ENCODE data around the gene RNF8. TPM values are rescaled to one million over a fixed set of nuclear protein-coding genes. Genes with fewer than 3 reads are reported as not detected.

RNF8 gene
- total and polyA plus RNA-seq, 9 of the 15 experiments (the other 6 are each of a cell fraction or from before 2014, with no cell fraction given): 10.6 to 47.0 (median 37.5) TPM

DNA sequence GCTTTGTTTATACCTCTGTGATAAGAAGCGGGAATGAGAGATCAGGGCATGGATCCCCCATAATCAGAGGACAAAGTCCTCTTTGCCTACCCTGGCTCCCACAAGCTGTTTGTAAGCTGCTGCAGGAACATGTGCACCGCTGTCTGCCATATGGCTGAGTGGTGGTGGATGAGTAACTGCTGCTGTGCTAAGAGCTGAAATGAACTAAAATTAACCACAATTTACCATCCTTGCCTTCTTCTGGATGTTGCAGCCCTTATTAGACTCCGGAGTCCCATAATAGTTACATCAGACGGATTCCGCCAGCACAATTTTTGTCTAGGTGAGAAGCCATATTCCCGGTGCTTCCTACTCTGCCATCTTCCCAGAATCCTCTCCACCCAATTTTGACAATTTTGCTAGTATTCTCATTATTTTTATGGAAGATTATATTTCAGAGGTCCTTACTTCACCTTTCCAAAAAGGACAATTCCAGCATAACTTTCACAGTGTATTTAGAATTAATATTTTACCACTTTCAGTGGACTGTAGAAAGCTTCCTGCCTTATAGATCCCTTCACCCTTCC is 73.2 kb downstream of the RNF8 start (continued):
- TF ChIP-seq, protein P1, sequence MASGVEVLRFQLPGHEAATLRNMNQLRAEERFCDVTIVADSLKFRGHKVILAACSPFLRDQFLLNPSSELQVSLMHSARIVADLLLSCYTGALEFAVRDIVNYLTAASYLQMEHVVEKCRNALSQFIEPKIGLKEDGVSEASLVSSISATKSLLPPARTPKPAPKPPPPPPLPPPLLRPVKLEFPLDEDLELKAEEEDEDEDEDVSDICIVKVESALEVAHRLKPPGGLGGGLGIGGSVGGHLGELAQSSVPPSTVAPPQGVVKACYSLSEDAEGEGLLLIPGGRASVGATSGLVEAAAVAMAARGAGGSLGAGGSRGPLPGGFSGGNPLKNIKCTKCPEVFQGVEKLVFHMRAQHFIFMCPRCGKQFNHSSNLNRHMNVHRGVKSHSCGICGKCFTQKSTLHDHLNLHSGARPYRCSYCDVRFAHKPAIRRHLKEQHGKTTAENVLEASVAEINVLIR (CRISPR knock-in tag; IDR thresholded peaks at IDR 0.05): 0 out of 2 replicates have a peak, but pooled peaks have one; percentile 5
- TF ChIP-seq YY1 (IDR thresholded peaks at IDR 0.05; ENCODE audit: borderline replicate concordance in 1 of 3, control insufficient read depth in 1 of 3, extremely low read depth in 1 of 3, insufficient read depth in 3 of 3, insufficient read length in 1 of 3, insufficient replicate concordance in 2 of 3, low read depth in 1 of 3, low read length in 2 of 3) (peak in 2 of 3 experiments; percentile 6 to 67), MEF2A (IDR thresholded peaks at IDR 0.05; ENCODE audit: control insufficient read depth, low read depth, low read length) (peak; percentile 41; the same call in 1 of the 2 replicates), MNT (conservative IDR thresholded peaks at IDR 0.05) (peak; percentile 71 to 82), RB1 (IDR thresholded peaks at IDR 0.05; ENCODE audit: low read depth) (no peak), SRF (CRISPR knock-in tag; IDR thresholded peaks at IDR 0.05) (peak in 1 of 2 experiments; percentile 15; a peak in 1 of 4 replicates), ZSCAN29 (IDR thresholded peaks at IDR 0.05) (no peak), ZNF431 (CRISPR knock-in tag; IDR thresholded peaks at IDR 0.05) (no peak), FOXJ2 (tag; IDR thresholded peaks at IDR 0.05) (0 out of 2 replicates have a peak, but pooled peaks have one; percentile 2), ZC3H4 (CRISPR knock-in tag; IDR thresholded peaks at IDR 0.05; ENCODE audit: borderline replicate concordance) (no peak), ZNF668 (CRISPR knock-in tag; IDR thresholded peaks at IDR 0.05) (peak; percentile 89), EP400 (IDR thresholded peaks at IDR 0.05) (peak; percentile 88)
- TF ChIP-seq, protein P2, sequence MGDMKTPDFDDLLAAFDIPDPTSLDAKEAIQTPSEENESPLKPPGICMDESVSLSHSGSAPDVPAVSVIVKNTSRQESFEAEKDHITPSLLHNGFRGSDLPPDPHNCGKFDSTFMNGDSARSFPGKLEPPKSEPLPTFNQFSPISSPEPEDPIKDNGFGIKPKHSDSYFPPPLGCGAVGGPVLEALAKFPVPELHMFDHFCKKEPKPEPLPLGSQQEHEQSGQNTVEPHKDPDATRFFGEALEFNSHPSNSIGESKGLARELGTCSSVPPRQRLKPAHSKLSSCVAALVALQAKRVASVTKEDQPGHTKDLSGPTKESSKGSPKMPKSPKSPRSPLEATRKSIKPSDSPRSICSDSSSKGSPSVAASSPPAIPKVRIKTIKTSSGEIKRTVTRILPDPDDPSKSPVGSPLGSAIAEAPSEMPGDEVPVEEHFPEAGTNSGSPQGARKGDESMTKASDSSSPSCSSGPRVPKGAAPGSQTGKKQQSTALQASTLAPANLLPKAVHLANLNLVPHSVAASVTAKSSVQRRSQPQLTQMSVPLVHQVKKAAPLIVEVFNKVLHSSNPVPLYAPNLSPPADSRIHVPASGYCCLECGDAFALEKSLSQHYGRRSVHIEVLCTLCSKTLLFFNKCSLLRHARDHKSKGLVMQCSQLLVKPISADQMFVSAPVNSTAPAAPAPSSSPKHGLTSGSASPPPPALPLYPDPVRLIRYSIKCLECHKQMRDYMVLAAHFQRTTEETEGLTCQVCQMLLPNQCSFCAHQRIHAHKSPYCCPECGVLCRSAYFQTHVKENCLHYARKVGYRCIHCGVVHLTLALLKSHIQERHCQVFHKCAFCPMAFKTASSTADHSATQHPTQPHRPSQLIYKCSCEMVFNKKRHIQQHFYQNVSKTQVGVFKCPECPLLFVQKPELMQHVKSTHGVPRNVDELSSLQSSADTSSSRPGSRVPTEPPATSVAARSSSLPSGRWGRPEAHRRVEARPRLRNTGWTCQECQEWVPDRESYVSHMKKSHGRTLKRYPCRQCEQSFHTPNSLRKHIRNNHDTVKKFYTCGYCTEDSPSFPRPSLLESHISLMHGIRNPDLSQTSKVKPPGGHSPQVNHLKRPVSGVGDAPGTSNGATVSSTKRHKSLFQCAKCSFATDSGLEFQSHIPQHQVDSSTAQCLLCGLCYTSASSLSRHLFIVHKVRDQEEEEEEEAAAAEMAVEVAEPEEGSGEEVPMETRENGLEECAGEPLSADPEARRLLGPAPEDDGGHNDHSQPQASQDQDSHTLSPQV (IDR thresholded peaks at IDR 0.05): peak; percentile 98
- TF ChIP-seq, protein P3, sequence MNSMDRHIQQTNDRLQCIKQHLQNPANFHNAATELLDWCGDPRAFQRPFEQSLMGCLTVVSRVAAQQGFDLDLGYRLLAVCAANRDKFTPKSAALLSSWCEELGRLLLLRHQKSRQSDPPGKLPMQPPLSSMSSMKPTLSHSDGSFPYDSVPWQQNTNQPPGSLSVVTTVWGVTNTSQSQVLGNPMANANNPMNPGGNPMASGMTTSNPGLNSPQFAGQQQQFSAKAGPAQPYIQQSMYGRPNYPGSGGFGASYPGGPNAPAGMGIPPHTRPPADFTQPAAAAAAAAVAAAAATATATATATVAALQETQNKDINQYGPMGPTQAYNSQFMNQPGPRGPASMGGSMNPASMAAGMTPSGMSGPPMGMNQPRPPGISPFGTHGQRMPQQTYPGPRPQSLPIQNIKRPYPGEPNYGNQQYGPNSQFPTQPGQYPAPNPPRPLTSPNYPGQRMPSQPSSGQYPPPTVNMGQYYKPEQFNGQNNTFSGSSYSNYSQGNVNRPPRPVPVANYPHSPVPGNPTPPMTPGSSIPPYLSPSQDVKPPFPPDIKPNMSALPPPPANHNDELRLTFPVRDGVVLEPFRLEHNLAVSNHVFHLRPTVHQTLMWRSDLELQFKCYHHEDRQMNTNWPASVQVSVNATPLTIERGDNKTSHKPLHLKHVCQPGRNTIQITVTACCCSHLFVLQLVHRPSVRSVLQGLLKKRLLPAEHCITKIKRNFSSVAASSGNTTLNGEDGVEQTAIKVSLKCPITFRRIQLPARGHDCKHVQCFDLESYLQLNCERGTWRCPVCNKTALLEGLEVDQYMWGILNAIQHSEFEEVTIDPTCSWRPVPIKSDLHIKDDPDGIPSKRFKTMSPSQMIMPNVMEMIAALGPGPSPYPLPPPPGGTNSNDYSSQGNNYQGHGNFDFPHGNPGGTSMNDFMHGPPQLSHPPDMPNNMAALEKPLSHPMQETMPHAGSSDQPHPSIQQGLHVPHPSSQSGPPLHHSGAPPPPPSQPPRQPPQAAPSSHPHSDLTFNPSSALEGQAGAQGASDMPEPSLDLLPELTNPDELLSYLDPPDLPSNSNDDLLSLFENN (IDR thresholded peaks at IDR 0.05; ENCODE audit: low read depth in 2 of 2, low read length in 2 of 2): no peak
